NOMO-1 treated with DMSO at 0.1 percent for 48 hours (cell line): Measurements from ENCODE around the gene TBX3.

Source experiments
- DNase-seq: peaks from one replicate; lab custom pipeline; 2025; ENCODE audit not compliant: unreplicated experiment; lab: John Stamatoyannopoulos, UW

Gene TBX3

GRCh38 chr12:114669401-114670290 lies 14.3 kb downstream of the TBX3 start:
- DNase-seq, result no peak

GRCh38 chr12:114668886-114669288 lies 15.1 kb downstream of the TBX3 start:
- no peak for DNase-seq

GRCh38 chr12:114668151-114668885 lies 15.7 kb downstream of the TBX3 start:
- DNase-seq, result peak; percentile 38

GRCh38 chr12:114667669-114668150 lies 16.3 kb downstream of the TBX3 start:
- DNase-seq, result no peak

- DNase-seq, result no peak
These were observed 17.0 kb downstream of the TBX3 start for GRCh38 chr12:114666746-114667668.

- no peak for DNase-seq
These were observed 18.3 kb downstream of the TBX3 start for GRCh38 chr12:114665411-114666260.

- no peak for DNase-seq
These were observed 19.2 kb downstream of the TBX3 start for GRCh38 chr12:114664651-114665320.

- peak; percentile 40 for DNase-seq
These were observed 21.3 kb downstream of the TBX3 start for GRCh38 chr12:114662512-114663177.

- no peak for DNase-seq
These were observed 22.7 kb downstream of the TBX3 start for GRCh38 chr12:114661245-114661644.

- no peak for DNase-seq
These were observed 24.9 kb downstream of the TBX3 start for GRCh38 chr12:114659084-114659483.

- DNase-seq, result no peak
These were observed 26.0 kb downstream of the TBX3 start for GRCh38 chr12:114658002-114658441.

- no peak for DNase-seq
These were observed 26.4 kb downstream of the TBX3 start for GRCh38 chr12:114657597-114657920.

GRCh38 chr12:114656906-114657596 lies 26.9 kb downstream of the TBX3 start:
- no peak for DNase-seq

GRCh38 chr12:114655934-114656749 lies 27.8 kb downstream of the TBX3 start:
- no peak for DNase-seq

- DNase-seq, result no peak
These were observed 34.4 kb downstream of the TBX3 start for GRCh38 chr12:114649585-114649984.

GRCh38 chr12:114648711-114649110 lies 35.3 kb downstream of the TBX3 start:
- no peak for DNase-seq

- no peak for DNase-seq
These were observed 45.1 kb downstream of the TBX3 start for GRCh38 chr12:114638790-114639435.
